Right ventricle myocardium superior (tissue), 1 donor: Measurements from ENCODE around the gene COG5. TPM values are rescaled to one million over a fixed set of nuclear protein-coding genes. Genes with fewer than 3 reads are reported as not detected.
A peak's percentile ranks its signal among the peaks of the same experiment; 100 is the strongest.

Experiments
- ATAC-seq: fragments of 200-7000 bp; cut with Tn5 transposase; one replicate; pipeline ENCODE4 v1.9.1; 2020; ENCODE audit warnings: mild to moderate bottlenecking; ENCODE audit not compliant: poor library complexity
- DNase-seq: peaks from one replicate; pipeline ENCODE4 v3.0.0-alpha.2; 2020
- intact Hi-C: fragments of 100-400 bp; cut with DNase I; formaldehyde crosslinking; loops from one replicate; pipeline ENCODE4 v1.11.2; 2022
- total RNA-seq: library from RNA; stranded (reverse); fragmentation: NEBNext Ultra II Directional; extraction: Animal tissue kit (Norgen Biotek cat#: 25700); gene quantifications from one replicate; pipeline ENCODE4 v1.2.1, GENCODE V29; 2021
- donor health status: DM: no; HTN: yes; CAD: no; lungs with severe emphysema.

Gene COG5
- total RNA-seq, 1 donor from 2014 or later: 49.2 TPM

- DNase-seq (no peak), ATAC-seq (no peak)
- intact Hi-C loops: no loop called here
Observed at GRCh38 chr7:107432261-107432660, 131.5 kb downstream of the COG5 start.

GRCh38 chr7:107430057-107430456, 133.7 kb downstream of the COG5 start:
- no peak for DNase-seq
- intact Hi-C loops: no loop called here
- no peak for ATAC-seq

- DNase-seq (no peak), ATAC-seq (no peak)
- intact Hi-C loops: no loop called here
Observed at GRCh38 chr7:107428642-107429041, 135.1 kb downstream of the COG5 start.

DNA sequence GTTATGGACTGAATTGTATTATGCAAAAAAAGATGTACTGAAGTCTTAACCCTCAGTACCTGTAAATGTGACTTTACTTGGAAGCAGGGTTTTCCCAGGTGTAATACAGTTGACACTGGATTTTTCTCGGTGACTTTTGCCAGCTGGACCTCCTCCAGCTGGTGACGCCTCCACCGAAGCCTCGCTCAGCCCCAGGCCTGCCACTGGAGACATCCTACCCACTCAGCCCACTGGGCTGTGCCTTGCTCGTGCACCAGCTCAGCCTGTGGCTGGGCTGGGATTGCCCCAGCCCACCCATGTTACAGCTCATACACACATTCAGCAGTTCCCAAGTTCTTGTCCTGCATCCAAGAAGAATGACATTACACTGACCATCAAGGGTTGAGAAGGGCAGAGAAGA, 136.3 kb downstream of the COG5 start:
- DNase-seq (peak; percentile 46), ATAC-seq (peak; percentile 58)
- intact Hi-C loops: no loop called here

- ATAC-seq (no peak), DNase-seq (no peak)
- intact Hi-C loops: no loop called here
Observed at GRCh38 chr7:107414198-107414597, 149.5 kb downstream of the COG5 start.

GRCh38 chr7:107408349-107408748, 155.4 kb downstream of the COG5 start:
- no peak for ATAC-seq
- intact Hi-C loops: no loop called here
- no peak for DNase-seq

DNA sequence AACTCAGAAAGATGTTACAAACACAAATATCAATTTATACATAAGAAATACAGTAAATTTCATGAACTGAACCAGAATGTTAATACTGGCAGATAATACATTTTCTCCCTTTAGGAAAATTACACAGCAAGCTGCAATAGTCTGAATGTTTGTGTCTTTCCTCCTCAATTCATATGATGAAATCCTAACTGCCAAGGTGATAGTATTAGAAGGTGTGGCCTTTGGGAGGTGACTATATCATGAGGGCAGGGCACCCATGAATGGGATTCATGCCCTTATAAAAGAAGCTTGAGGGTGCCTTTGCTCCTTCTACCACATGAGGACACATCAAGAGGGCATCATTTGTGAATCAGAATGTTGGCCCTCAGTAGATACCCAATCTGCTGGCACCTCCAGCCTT, 158.2 kb downstream of the COG5 start:
- ATAC-seq (no peak), DNase-seq (no peak)
- intact Hi-C loops: no loop called here

DNA sequence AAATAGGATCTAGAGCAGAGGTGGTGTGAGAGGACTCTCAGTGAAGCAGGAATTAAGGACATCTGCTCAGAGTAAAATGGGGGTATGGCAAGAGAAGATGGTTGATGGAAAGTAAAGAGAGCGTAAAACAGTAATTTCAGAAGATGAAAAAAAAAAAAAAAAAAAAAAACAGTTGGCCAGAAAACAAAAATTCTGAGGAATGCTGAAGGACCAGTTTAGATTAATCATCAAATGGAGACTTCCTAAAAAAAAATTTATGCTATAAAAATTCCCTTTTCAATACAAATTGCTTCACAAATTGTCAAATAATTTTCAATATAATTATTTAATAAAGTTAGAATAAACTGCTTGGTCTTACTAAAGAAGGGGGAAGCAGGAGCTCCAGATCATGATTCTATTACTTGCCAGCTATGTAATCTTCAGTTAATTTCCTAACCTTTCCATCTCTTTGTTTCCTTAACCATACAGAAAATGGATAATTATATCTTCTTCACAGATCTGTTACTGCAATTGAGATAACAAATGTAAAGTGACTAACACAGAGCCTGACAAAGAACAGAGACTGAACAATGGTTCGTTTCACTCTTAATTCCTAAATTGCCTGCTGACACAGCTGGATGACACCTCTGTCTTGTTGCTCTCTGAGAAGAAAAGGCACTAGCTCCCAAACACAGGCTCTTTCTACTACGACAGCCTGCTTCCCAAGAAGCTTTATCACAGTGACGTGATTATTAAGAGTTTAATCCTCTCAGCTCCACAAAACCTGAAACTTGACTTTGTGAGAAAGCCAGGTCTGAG, 158.8 kb downstream of the COG5 start:
- DNase-seq (no peak), ATAC-seq (no peak)
- intact Hi-C loops: no loop called here

GRCh38 chr7:107398161-107398560, 165.6 kb downstream of the COG5 start:
- DNase-seq (no peak), ATAC-seq (no peak)
- intact Hi-C loops: no loop called here

- ATAC-seq (peak; percentile 36), DNase-seq (no peak)
- intact Hi-C loops: no loop called here
Observed at GRCh38 chr7:107396990-107397389, 166.7 kb downstream of the COG5 start.

- ATAC-seq (no peak), DNase-seq (no peak)
- intact Hi-C loops: no loop called here
Observed at GRCh38 chr7:107396081-107396480, 167.6 kb downstream of the COG5 start.

DNA sequence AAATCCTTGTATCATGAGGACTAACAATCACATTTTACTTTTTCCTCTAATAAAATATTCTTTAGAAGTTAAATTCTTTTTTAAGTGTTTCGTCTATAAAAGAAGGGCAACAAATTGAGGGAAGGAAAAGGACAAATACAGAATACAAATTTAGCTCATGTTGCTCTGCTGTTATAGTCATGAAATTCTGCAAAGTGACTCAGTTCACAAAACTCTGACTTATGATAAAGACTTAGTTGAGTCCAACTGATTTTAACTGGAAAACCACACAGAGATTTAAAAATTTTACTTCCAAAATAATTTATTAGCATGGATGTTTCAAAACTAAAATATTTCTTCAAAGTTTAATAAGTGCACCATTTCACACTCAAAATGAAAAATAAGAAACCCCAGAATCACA, 168.9 kb downstream of the COG5 start:
- no peak for ATAC-seq
- intact Hi-C loops: no loop called here

DNA sequence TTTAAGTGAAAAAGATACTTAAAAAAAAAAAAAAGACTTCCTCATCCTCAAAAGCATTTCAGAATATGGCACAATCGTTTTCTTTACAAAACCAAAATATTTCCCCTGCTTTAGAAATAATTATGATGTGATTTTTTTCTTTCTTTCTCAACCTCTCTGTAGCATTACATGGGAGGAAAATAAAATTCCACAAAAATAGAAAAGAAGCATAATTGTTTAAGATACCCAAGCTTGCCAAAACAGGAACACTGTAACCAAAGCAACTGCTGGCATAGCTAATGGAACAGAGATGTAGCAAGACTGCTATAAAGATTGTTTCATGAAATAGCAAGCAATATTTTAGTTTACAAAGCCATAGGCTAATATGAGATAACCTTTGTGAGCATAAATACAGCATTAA, 169.4 kb downstream of the COG5 start:
- no peak for DNase-seq
- no peak for ATAC-seq
- intact Hi-C loops: no loop called here

More for the DNA sequence above, 168.9 kb downstream of the COG5 start:
- DNase-seq: no peak

GRCh38 chr7:107392830-107393229, 170.9 kb downstream of the COG5 start:
- DNase-seq (no peak), ATAC-seq (no peak)
- intact Hi-C loops: no loop called here

DNA sequence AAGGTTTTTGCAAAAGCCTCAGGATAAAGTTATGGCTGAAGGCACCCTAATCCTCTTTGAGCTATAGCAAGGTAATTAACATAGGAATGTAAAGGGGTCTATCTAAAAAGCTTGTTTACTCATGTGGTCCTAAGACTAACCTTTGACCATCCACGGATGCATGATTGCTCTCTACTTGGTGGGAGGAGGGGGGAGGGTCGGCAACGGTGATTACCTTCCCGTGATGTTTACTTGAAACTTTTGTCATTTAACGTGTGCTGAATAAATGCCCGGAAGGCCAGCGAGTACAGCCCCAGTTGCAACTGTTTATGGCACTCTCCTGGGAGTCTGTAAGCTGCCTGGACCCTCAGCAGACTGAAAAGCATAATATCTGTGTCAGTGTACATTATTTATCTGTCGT, 172.8 kb downstream of the COG5 start:
- no peak for ATAC-seq
- intact Hi-C loops: no loop called here
- DNase-seq: no peak

GRCh38 chr7:107388604-107389003, 175.1 kb downstream of the COG5 start:
- no peak for DNase-seq
- intact Hi-C loops: no loop called here
- ATAC-seq: no peak

GRCh38 chr7:107387573-107388219, 176.0 kb downstream of the COG5 start:
- intact Hi-C loops: no loop called here
- ATAC-seq (no peak), DNase-seq (no peak)

DNA sequence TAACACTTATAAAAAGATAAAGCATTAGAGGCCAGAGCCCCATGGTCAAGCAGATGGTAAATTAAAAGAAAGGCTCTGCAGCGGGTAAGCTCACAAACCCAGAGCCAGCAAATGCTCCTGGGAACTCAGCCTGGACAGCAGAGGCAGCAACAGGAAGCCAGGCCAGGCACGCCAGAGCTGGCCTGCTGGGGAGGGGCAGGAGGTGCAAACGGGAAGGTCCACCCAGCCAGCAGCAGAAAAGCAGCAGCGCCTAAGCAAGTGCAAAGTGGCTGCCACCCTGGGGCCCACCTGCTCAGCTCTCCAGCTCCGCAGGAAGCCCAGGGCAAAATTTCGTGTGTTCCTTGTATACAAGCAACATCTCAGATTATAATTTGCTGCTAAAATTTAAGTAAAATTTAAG, 176.6 kb downstream of the COG5 start:
- ATAC-seq: peak; percentile 91
- intact Hi-C loops: no loop called here
- peak; percentile 74 for DNase-seq

- no peak for ATAC-seq
- no peak for DNase-seq
- intact Hi-C loops: no loop called here
Observed at GRCh38 chr7:107386548-107387102, 177.1 kb downstream of the COG5 start.

- intact Hi-C loops: no loop called here
- ATAC-seq: no peak
- no peak for DNase-seq
Observed at GRCh38 chr7:107384025-107384424, 179.7 kb downstream of the COG5 start.
